WERI-Rb-1 (cell line): Measurements from ENCODE around the gene EFCAB8.
"Not testable (repeated sequence)": the region's sequence is repeated elsewhere in the genome, so short reads cannot be mapped to it uniquely, and the experiment has no call there.

Experiments
- DNase-seq: peaks from one replicate; pipeline ENCODE4 v3.0.0-alpha.2; 2020
- H3K27ac ChIP-seq: fragments of 250-450 bp; sonication (Bioruptor Pico); 2 replicates; pipeline ENCODE4 v1.5.1; 2020; ENCODE audit warnings: mild to moderate bottlenecking, moderate library complexity
- H3K27me3 ChIP-seq: fragments of 250-450 bp; sonication (Bioruptor Pico); 2 replicates; pipeline ENCODE4 v1.5.1; 2021; ENCODE audit warnings: mild to moderate bottlenecking, low read depth, moderate library complexity; ENCODE audit not compliant: insufficient read depth, severe bottlenecking
- H3K36me3 ChIP-seq: fragments of 250-450 bp; sonication (Bioruptor Pico); 2 replicates; pipeline ENCODE4 v1.5.1; 2020; ENCODE audit warnings: mild to moderate bottlenecking, moderate library complexity
- H3K4me3 ChIP-seq: 2 replicates; pipeline ENCODE4 v1.5.1; 2011; ENCODE audit warnings: low read depth, mild to moderate bottlenecking, control low read depth, low read length
- H3K9me3 ChIP-seq: fragments of 250-450 bp; sonication (Bioruptor Pico); 2 replicates; pipeline ENCODE4 v1.5.1; 2021; ENCODE audit warnings: mild to moderate bottlenecking, moderate library complexity; ENCODE audit not compliant: severe bottlenecking
- TF ChIP-seq, protein P1 (sequence below): IDR thresholded peaks from 2 replicates; pipeline ENCODE4 v1.5.1; 2011; ENCODE audit warnings: low read depth, mild to moderate bottlenecking, control low read depth, inconsistent platforms, low read length

Gene EFCAB8

GRCh38 chr20:32903666-32904175, 45.0 kb downstream of the EFCAB8 start:
- no peaks in the 10 kb centered on the region for H3K9me3 ChIP-seq
- TF ChIP-seq, protein P1, sequence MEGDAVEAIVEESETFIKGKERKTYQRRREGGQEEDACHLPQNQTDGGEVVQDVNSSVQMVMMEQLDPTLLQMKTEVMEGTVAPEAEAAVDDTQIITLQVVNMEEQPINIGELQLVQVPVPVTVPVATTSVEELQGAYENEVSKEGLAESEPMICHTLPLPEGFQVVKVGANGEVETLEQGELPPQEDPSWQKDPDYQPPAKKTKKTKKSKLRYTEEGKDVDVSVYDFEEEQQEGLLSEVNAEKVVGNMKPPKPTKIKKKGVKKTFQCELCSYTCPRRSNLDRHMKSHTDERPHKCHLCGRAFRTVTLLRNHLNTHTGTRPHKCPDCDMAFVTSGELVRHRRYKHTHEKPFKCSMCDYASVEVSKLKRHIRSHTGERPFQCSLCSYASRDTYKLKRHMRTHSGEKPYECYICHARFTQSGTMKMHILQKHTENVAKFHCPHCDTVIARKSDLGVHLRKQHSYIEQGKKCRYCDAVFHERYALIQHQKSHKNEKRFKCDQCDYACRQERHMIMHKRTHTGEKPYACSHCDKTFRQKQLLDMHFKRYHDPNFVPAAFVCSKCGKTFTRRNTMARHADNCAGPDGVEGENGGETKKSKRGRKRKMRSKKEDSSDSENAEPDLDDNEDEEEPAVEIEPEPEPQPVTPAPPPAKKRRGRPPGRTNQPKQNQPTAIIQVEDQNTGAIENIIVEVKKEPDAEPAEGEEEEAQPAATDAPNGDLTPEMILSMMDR: no peak
- H3K4me3 ChIP-seq: no peak overlapping the region
- H3K27me3 ChIP-seq: no peaks in the 10 kb centered on the region
- no peak overlapping the region for H3K27ac ChIP-seq
- H3K36me3 ChIP-seq: no peaks in the 10 kb centered on the region
- no peak for DNase-seq

DNA sequence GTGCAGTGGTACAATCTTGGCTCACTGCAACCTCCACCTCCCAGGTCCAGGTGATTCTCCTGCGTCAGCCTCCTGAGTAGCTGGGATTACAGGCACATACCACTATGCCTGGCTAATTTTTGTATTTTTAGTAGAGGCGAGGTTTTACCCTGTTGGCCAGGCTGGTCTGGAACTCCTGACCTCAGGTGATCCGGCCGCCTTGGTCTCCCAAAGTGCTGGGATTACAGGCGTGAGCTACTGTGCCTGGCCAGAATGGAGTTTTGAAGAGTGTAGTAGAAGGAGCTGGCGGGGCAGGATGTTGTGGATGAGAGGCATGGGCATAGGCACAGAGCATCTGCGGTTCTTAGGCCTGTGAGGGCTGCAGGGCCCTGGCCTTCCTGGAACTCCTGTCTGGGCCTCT, 46.0 kb downstream of the EFCAB8 start:
- not testable (repeated sequence) for H3K27ac ChIP-seq, H3K36me3 ChIP-seq, H3K4me3 ChIP-seq, H3K27me3 ChIP-seq, H3K9me3 ChIP-seq, DNase-seq

- no peak for DNase-seq
Measured at GRCh38 chr20:32906200-32906599, 47.5 kb downstream of the EFCAB8 start.

GRCh38 chr20:32906871-32907495, 48.3 kb downstream of the EFCAB8 start:
- DNase-seq: no peak
- H3K4me3 ChIP-seq: no peak overlapping the region
- H3K9me3 ChIP-seq: no peaks in the 10 kb centered on the region
- H3K36me3 ChIP-seq: no peaks in the 10 kb centered on the region
- H3K27me3 ChIP-seq: no peaks in the 10 kb centered on the region
- no peak overlapping the region for H3K27ac ChIP-seq
- TF ChIP-seq, protein P1: no peak

More at GRCh38 chr20:32906200-32906599, 47.5 kb downstream of the EFCAB8 start:
- TF ChIP-seq, protein P1: no peak
- H3K27ac ChIP-seq: no peak overlapping the region
- H3K27me3 ChIP-seq: no peaks in the 10 kb centered on the region
- no peak overlapping the region for H3K4me3 ChIP-seq
- H3K9me3 ChIP-seq: no peaks in the 10 kb centered on the region
- no peaks in the 10 kb centered on the region for H3K36me3 ChIP-seq

- no peak for DNase-seq
- H3K36me3 ChIP-seq: no peaks in the 10 kb centered on the region
- TF ChIP-seq, protein P1: no peak
- H3K9me3 ChIP-seq: no peaks in the 10 kb centered on the region
- no peak overlapping the region for H3K27ac ChIP-seq
- H3K4me3 ChIP-seq: no peak overlapping the region
- no peaks in the 10 kb centered on the region for H3K27me3 ChIP-seq
Measured at GRCh38 chr20:32907886-32908285, 49.2 kb downstream of the EFCAB8 start.

DNA sequence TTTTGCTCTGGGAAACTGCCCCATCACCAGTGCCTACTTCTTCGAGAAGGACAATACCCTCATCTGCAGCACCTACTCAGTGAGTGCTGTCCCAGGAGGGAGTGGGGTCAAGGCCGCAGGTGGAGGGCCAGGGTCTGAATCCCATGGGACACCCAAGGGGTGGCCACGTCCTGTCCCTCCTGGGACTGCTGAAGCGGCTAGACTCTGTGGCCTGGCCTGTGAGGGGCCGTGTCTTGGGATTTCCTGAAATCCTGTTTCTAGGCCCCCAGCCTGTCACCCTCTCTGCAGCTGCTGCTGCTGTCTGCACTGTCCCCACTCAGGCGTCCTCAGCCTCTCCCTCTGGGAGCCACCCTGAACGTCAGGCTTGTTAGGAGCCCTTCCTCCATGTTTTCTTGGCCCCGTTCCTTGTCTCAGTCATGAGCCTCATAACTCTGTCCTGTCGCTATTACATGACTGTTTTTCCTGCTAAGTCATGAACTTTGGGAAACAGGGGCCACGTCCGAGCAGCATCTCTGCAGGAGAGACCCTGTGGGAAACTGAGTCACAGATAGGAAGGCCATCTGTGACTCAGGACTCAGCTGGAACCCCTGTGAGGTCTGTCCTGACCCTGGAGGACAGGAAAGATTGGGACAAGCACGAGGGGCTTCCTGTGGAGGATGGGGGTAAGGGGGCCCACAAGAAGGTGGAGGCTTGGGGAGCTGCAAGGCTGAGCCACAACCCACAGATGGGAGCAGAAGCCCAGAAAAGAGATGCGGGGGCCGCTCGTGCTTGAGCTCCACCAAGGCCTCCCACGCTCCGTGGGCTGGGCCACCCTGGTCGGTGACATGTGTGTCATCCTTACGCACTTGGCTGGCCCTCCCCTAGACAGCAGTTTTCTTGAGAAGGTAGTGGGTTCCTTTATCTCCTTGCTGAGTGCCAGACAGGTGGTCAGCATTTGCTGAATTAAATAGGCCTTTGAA, 49.9 kb downstream of the EFCAB8 start:
- Histone ChIP-seq H3K4me3 (no peak overlapping the region), H3K9me3 (no peaks in the 10 kb centered on the region), H3K36me3 (no peaks in the 10 kb centered on the region), H3K27ac (no peak overlapping the region), H3K27me3 (no peaks in the 10 kb centered on the region)
- no peak for DNase-seq
- TF ChIP-seq, protein P1: no peak
